Activated CD4-positive, alpha-beta memory T cell treated with anti-CD3 and anti-CD28 coated beads for 36 hours (primary cell): ENCODE data around the gene FRMD5. TPM values are rescaled to one million over a fixed set of nuclear protein-coding genes. Genes with fewer than 3 reads are reported as not detected.

ENCODE experiments used
- CTCF ChIA-PET: fragments of 350-600 bp; sonication (Branson Sonifier 250); formaldehyde crosslinking; loops from one replicate; lab custom pipeline; 2021; ENCODE audit warnings: antibody characterized with exemption, inconsistent platforms; lab: Charles Lee
- POLR2A ChIA-PET: fragments of 350-600 bp; sonication (Branson Sonifier 250); formaldehyde crosslinking; loops from one replicate; lab custom pipeline; 2021; ENCODE audit warnings: antibody characterized with exemption; lab: Charles Lee
- DNase-seq: peaks from one replicate; pipeline ENCODE4 v3.0.0-alpha.2; 2020
- H3K27ac Mint-ChIP-seq: one replicate; pipeline ENCODE4 v1.8.0; 2021; ENCODE audit warnings: mixed read lengths
- H3K27me3 Mint-ChIP-seq: one replicate; pipeline ENCODE4 v1.8.0; 2021; ENCODE audit warnings: mixed read lengths
- H3K36me3 Mint-ChIP-seq: one replicate; pipeline ENCODE4 v1.8.0; 2021; ENCODE audit warnings: mixed read lengths
- H3K4me1 Mint-ChIP-seq: one replicate; pipeline ENCODE4 v1.8.0; 2021; ENCODE audit warnings: low read depth, mixed read lengths
- H3K4me3 Mint-ChIP-seq: one replicate; pipeline ENCODE4 v1.8.0; 2021; ENCODE audit warnings: mild to moderate bottlenecking, mixed read lengths
- H3K9me3 Mint-ChIP-seq: one replicate; pipeline ENCODE4 v1.8.0; 2021; ENCODE audit warnings: mixed read lengths
- intact Hi-C: fragments of 100-400 bp; cut with micrococcal nuclease; formaldehyde crosslinking; loops from one replicate; pipeline ENCODE4 v1.15.1; 2023
- total RNA-seq, 2 experiments: library from RNA; stranded (reverse); gene quantifications; one replicate each; pipeline ENCODE4 v1.2.3, GENCODE V29; 2021

The FRMD5 gene
- total RNA-seq, 2 experiments from 2014 or later, result 0.24 to 0.31 TPM

DNA sequence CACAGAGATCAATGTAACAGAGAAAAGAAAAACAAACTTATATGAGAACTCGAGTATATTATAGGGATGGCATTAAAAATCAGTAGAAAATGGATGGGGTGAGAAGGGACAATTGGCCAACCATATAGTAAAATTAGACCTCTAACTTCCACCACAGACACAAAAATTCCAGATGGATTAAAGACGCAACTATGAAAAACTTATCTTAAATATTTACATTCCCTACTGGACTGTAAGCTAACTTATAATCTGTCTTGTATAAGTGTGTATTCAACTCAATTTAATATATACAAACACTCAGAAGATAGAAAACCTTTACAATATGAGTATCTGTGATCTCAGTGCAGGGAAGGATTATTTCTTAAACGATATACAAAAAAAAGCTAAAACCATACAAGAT, 373.6 kb downstream of the FRMD5 start:
- Mint-ChIP-seq H3K4me1 (peaks cover 44% of the 10 kb centered on the region), H3K9me3 (no peaks in the 10 kb centered on the region), H3K4me3 (peak overlapping the region; percentile 30), H3K27ac (peak overlapping the region; percentile 29), H3K36me3 (peaks cover 16% of the 10 kb centered on the region), H3K27me3 (no peaks in the 10 kb centered on the region)
- no peak for DNase-seq
- ChIA-PET CTCF (interaction anchor here (1.0 kb wide), 1 partner anchor 445 kb away, joined by 3 read pairs; no protein-coding TSS in a partner anchor), POLR2A (interaction anchor here (0.6 kb wide), 1 partner anchor 467 kb away, joined by 3 read pairs; the partner anchor contains the start of gene GOLM2)
- intact Hi-C loops, result loop anchor here (5.0 to 10.0 kb wide), 5 partner anchors 463 to 1583 kb away; partner anchors contain the start of genes CTDSPL2, EIF3J and GOLM2

Other genes starting within 250 kb of the FRMD5 start
- gene GOLM2, start 93.4 kb upstream of the FRMD5 start, total RNA-seq, result 10 to 100 TPM; 35.1 to 35.5 TPM
- 10 to 100 TPM; 53.1 to 55.9 TPM for gene CTDSPL2, start 232.4 kb upstream of the FRMD5 start, total RNA-seq